B cell (primary cell): ENCODE results near the gene ELAVL2. TPM values are rescaled to one million over a fixed set of nuclear protein-coding genes. Genes with fewer than 3 reads are reported as not detected.

ENCODE experiments used
- ATAC-seq: fragments of 200-7000 bp; cut with Tn5 transposase; one replicate; pipeline ENCODE4 v1.10.0; 2021; ENCODE audit warnings: low read depth, mild to moderate bottlenecking, moderate number of reproducible peaks, moderate library complexity
- CTCF ChIA-PET: fragments of 350-600 bp; sonication (Branson Sonifier 250); formaldehyde crosslinking; loops from one replicate; lab custom pipeline; 2021; ENCODE audit warnings: antibody characterized with exemption, inconsistent platforms; lab: Charles Lee
- POLR2A ChIA-PET: fragments of 350-600 bp; sonication (Branson Sonifier 250); formaldehyde crosslinking; loops from one replicate; lab custom pipeline; 2021; ENCODE audit warnings: antibody characterized with exemption; lab: Charles Lee
- DNase-seq: peaks from one replicate; pipeline ENCODE4 v3.0.0; 2013
- H2AFZ ChIP-seq: 2 replicates; pipeline ENCODE4 v1.6.1; 2012; ENCODE audit warnings: mild to moderate bottlenecking, low read depth, low read length; ENCODE audit not compliant: insufficient read depth, poor library complexity, severe bottlenecking
- H3K27ac ChIP-seq, 2 donors: 1 replicate in 1 of 2; 2 replicates in 1 of 2; pipeline ENCODE4 v1.5.1; 2012 to 2013; ENCODE audit warnings: low read length in 2 of 2, mild to moderate bottlenecking in 2 of 2, moderate library complexity in 1 of 2
- H3K27me3 ChIP-seq, 4 experiments: fragments of 200-600 bp in 1 of 4; sonication (generic) in 1 of 4; replicated peaks in 1 of 4; 1 replicate in 2 of 4; 2 replicates in 2 of 4; pipeline versions ENCODE4 v1.6.1 to v1.7.0; 2013 to 2016; ENCODE audit warnings: low read length in 3 of 4, mild to moderate bottlenecking in 2 of 4, mixed read lengths in 1 of 4, moderate library complexity in 1 of 4; ENCODE audit not compliant: insufficient read depth in 4 of 4, control insufficient read depth in 3 of 4; ENCODE audit errors: control extremely low read depth in 1 of 4
- H3K36me3 ChIP-seq, 2 experiments: replicated peaks in 1 of 2; 1 replicate in 1 of 2; 2 replicates in 1 of 2; pipeline versions ENCODE4 v1.6.1 to v1.7.1; 2013; ENCODE audit warnings: low read length in 1 of 2; ENCODE audit not compliant: insufficient read depth in 2 of 2, control insufficient read depth in 1 of 2; ENCODE audit errors: control extremely low read depth in 1 of 2, extremely low read depth in 1 of 2
- H3K4me1 ChIP-seq, 2 donors: fragments of 200-600 bp in 1 of 2; sonication (generic) in 1 of 2; 1 replicate in 1 of 2; 2 replicates in 1 of 2; pipeline versions ENCODE4 v1.5.1 to v1.6.1; 2013 to 2017; ENCODE audit warnings: low read length in 2 of 2; ENCODE audit not compliant: control insufficient read depth in 2 of 2, insufficient read depth in 2 of 2
- H3K4me2 ChIP-seq: replicated peaks from 2 replicates; pipeline ENCODE3; 2012; ENCODE audit warnings: mild to moderate bottlenecking, low read depth, low read length; ENCODE audit not compliant: poor library complexity, severe bottlenecking
- H3K4me3 ChIP-seq, 5 experiments: fragments of 200-600 bp in 1 of 5; sonication (generic) in 1 of 5; 1 replicate in 3 of 5; 2 replicates in 2 of 5; pipeline versions ENCODE4 v1.5.1 to v1.7.0; 2011 to 2016; ENCODE audit warnings: low read length in 4 of 5, mild to moderate bottlenecking in 4 of 5, low read depth in 2 of 5, control low read depth in 1 of 5, moderate library complexity in 1 of 5; ENCODE audit not compliant: insufficient read depth in 1 of 5; ENCODE audit errors: control extremely low read depth in 1 of 5, extremely low read depth in 1 of 5
- H3K79me2 ChIP-seq: fragments of 200-600 bp; sonication (generic); one replicate; pipeline ENCODE4 v1.6.0; 2016; ENCODE audit warnings: low read length; ENCODE audit not compliant: control insufficient read depth, insufficient read depth
- H3K9ac ChIP-seq: fragments of 200-600 bp; sonication (generic); 2 replicates; pipeline ENCODE4 v1.6.1; 2017; ENCODE audit warnings: mild to moderate bottlenecking, low read length, moderate library complexity
- H3K9me3 ChIP-seq, 3 donors: one replicate each; pipeline versions ENCODE4 v1.6.1 to v1.7.1; 2013; ENCODE audit warnings: low read length in 2 of 3; ENCODE audit not compliant: control insufficient read depth in 2 of 3, insufficient read depth in 1 of 3; ENCODE audit errors: control extremely low read depth in 1 of 3
- H4K20me1 ChIP-seq: 2 replicates; pipeline ENCODE4 v1.6.0; 2012; ENCODE audit warnings: mild to moderate bottlenecking, low read length; ENCODE audit not compliant: insufficient read depth, control insufficient read depth, poor library complexity, severe bottlenecking
- H3K27ac Mint-ChIP-seq: one replicate; pipeline ENCODE4 v1.8.0; 2021; ENCODE audit warnings: mixed read lengths
- H3K27me3 Mint-ChIP-seq: one replicate; pipeline ENCODE4 v1.8.0; 2021; ENCODE audit warnings: mixed read lengths
- H3K4me1 Mint-ChIP-seq: one replicate; pipeline ENCODE4 v1.8.0; 2021; ENCODE audit warnings: mixed read lengths
- H3K4me3 Mint-ChIP-seq: one replicate; pipeline ENCODE4 v1.8.0; 2021; ENCODE audit warnings: mixed read lengths
- H3K9me3 Mint-ChIP-seq: one replicate; pipeline ENCODE4 v1.8.0; 2022; ENCODE audit warnings: mixed read lengths; ENCODE audit not compliant: insufficient read depth
- EZH2 ChIP-seq: IDR thresholded peaks from 2 replicates; pipeline ENCODE4 v1.6.1; 2012; ENCODE audit warnings: borderline replicate concordance, low read depth, mild to moderate bottlenecking, moderate library complexity, low read length; ENCODE audit not compliant: insufficient read depth, poor library complexity, severe bottlenecking
- WGBS: methylation state at CpG from one replicate; pipeline ENCODE4 v1.1.5; 2013; ENCODE audit warnings: missing lambda C conversion rate; ENCODE audit not compliant: insufficient coverage; 5-methylcytosine and 5-hydroxymethylcytosine counted together
- intact Hi-C: fragments of 100-400 bp; cut with micrococcal nuclease; formaldehyde crosslinking; loops from one replicate; pipeline ENCODE4 v1.10.0; 2022
- polyA plus RNA-seq: library from polyadenylated mRNA; depleted of rRNA; stranded (reverse); fragments of >200 nt; gene quantifications from 2 replicates; pipeline ENCODE4 v1.2.3, GENCODE V29; 2012
- total RNA-seq, 2 donors: library from RNA; stranded (reverse); fragments of 120-200 nt in 1 of 2; gene quantifications; 1 replicate in 1 of 2; 2 replicates in 1 of 2; pipeline versions ENCODE4 v1.2.3 to v1.2.4, GENCODE V29; 2013 to 2022
- TF ChIP-seq, protein P1 (sequence below): fragments of 200-600 bp; IDR thresholded peaks from one replicate; pipeline ENCODE4 v1.8.0; 2022; ENCODE audit warnings: antibody characterized with exemption, mild to moderate bottlenecking

ELAVL2 gene
- total and polyA plus RNA-seq, 2 donors (not counting 1 experiment from before 2014, with no cell fraction given): not detected

- ATAC-seq (no peak), DNase-seq (no peak)
- Histone ChIP-seq H3K9me3 (peaks cover 0 to 8% (median 0%) of the 10 kb centered on the region in 3 donors), H3K27me3 (peaks cover 0 to 16% (median 12%) of the 10 kb centered on the region in 4 experiments), H3K9ac (no peak overlapping the region), H3K79me2 (no peaks in the 10 kb centered on the region), H2AFZ (peak overlapping the region; percentile 17), H3K4me3 (no peak overlapping the region), H3K4me1 (no peaks in the 10 kb centered on the region), H3K27ac (no peak overlapping the region), H3K4me2 (no peak overlapping the region), H3K36me3 (no peaks in the 10 kb centered on the region), H4K20me1 (no peaks in the 10 kb centered on the region)
- ChIA-PET POLR2A (no interaction called here), CTCF (no interaction called here)
- TF ChIP-seq EZH2: no peak
- TF ChIP-seq, protein P1, sequence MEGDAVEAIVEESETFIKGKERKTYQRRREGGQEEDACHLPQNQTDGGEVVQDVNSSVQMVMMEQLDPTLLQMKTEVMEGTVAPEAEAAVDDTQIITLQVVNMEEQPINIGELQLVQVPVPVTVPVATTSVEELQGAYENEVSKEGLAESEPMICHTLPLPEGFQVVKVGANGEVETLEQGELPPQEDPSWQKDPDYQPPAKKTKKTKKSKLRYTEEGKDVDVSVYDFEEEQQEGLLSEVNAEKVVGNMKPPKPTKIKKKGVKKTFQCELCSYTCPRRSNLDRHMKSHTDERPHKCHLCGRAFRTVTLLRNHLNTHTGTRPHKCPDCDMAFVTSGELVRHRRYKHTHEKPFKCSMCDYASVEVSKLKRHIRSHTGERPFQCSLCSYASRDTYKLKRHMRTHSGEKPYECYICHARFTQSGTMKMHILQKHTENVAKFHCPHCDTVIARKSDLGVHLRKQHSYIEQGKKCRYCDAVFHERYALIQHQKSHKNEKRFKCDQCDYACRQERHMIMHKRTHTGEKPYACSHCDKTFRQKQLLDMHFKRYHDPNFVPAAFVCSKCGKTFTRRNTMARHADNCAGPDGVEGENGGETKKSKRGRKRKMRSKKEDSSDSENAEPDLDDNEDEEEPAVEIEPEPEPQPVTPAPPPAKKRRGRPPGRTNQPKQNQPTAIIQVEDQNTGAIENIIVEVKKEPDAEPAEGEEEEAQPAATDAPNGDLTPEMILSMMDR: no peak
- Mint-ChIP-seq H3K4me1 (no peaks in the 10 kb centered on the region), H3K4me3 (no peak overlapping the region), H3K9me3 (no peaks in the 10 kb centered on the region), H3K27me3 (peaks cover 24% of the 10 kb centered on the region), H3K27ac (no peak overlapping the region)
- WGBS: 9% methylated on average over 22 of the region's 28 CpGs
- intact Hi-C loops: no loop called here
Observed at GRCh38 chr9:23830929-23831730, 5.1 kb upstream of the ELAVL2 start.

GRCh38 chr9:23830476-23830805 lies 4.4 kb upstream of the ELAVL2 start:
- DNase-seq: no peak
- POLR2A ChIA-PET: no interaction called here
- Histone ChIP-seq H3K9ac (no peak overlapping the region), H3K4me2 (no peak overlapping the region), H3K4me3 (no peak overlapping the region), H3K79me2 (no peaks in the 10 kb centered on the region), H3K36me3 (no peaks in the 10 kb centered on the region), H4K20me1 (no peaks in the 10 kb centered on the region), H3K4me1 (peaks cover 0 to under 1% of the 10 kb centered on the region in 2 donors), H3K27ac (no peak overlapping the region), H2AFZ (no peak overlapping the region), H3K27me3 (peaks cover 0 to 18% (median 14%) of the 10 kb centered on the region in 4 experiments), H3K9me3 (peaks cover 0 to 9% (median 0%) of the 10 kb centered on the region in 3 donors)
- H3K27me3 Mint-ChIP-seq: peaks cover 24% of the 10 kb centered on the region
- no peak overlapping the region for H3K27ac Mint-ChIP-seq
- H3K4me1 Mint-ChIP-seq: no peaks in the 10 kb centered on the region
- intact Hi-C loops: no loop called here
- CTCF ChIA-PET: no interaction called here
- no peak for ATAC-seq
- H3K9me3 Mint-ChIP-seq: no peaks in the 10 kb centered on the region
- 20% methylated on average over 1 of the region's 5 CpGs for WGBS
- no peak for TF ChIP-seq EZH2
- TF ChIP-seq, protein P1: no peak
- H3K4me3 Mint-ChIP-seq: no peak overlapping the region
